D341Med (cell line): ENCODE measurements around the gene ATG7.

Experiments
- DNase-seq: peaks from one replicate; pipeline ENCODE4 v3.0.0; 2012; ENCODE audit warnings: low spot score

ATG7 gene

DNA sequence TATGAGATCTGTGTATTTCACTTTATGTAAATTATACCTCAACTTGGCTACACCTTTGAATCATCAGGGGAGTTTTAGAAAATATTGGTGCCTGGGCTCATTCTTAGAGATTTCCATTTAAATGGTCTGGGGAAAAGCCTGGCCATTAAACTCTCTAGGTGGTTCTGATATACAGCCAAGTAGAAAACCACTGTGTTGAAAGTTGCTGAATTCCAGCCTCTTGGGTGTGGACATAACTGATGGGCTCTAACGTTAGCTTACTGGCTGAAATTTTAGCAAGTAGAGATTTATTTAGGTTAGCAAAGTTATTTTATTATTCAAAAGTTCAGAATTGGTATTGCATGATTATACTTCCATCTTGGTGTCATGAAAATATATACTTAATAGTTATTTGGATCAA is 84.1 kb downstream of the ATG7 start:
- no peak for DNase-seq

DNA sequence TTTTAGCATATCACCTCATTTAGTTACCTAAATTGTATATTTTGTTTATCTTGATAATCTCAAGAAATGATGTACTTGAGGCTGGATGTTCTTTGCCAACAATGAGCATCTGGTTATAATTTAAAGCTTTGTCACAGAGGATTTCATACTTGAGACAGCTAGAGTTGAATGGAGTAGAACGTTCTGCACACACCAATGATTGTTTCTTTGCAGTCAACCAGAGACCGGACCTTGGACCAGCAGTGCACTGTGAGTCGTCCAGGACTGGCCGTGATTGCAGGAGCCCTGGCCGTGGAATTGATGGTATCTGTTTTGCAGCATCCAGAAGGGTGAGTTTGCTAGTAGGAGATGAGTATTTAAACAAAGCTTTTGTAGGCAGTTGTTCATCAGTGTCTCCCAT is 90.4 kb downstream of the ATG7 start:
- no peak for DNase-seq

DNA sequence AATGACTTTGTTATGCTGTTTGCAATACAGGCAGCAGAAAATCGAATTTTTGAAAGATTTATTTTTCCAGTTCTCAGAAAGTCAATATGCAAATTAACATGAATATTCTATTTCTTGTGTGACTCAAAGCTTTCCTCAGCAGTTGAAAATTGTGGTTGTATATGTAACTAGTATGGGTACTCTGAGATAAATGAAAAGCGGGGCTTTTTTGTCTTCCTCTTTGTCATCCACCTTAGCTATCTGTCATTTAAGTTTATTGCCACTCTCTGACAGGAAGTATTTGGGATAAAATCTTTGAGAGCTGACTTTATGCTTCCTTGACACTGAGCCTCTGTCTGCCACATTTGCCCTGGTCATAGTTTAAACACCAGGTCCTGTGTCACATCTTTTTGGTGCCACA is 91.5 kb downstream of the ATG7 start:
- no peak for DNase-seq

DNA sequence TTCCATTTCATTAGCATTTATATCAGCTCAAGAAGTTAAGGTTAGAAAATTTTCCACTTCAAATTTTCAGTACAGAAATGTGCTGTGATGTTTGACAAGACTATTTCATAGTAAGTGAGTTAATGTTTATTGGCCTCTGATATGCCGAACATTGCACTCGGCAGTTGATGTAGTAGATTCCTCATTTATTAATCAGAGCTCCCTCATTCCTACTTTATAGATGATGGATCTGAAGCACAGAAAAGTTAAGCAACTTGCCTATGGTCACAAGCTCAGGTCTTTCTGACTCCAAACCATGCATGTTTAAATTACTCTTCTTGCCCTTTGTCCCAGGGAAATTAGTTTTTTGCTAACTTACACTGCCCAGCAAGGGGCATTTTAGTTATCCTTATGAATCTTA is 92.0 kb downstream of the ATG7 start:
- no peak for DNase-seq

GRCh38 chr3:11367143-11367693 is 95.0 kb downstream of the ATG7 start:
- no peak for DNase-seq

GRCh38 chr3:11370191-11370590 is 98.0 kb downstream of the ATG7 start:
- DNase-seq: no peak

- no peak for DNase-seq
These were observed 98.8 kb downstream of the ATG7 start for GRCh38 chr3:11370966-11371365.

GRCh38 chr3:11371747-11372146 is 99.5 kb downstream of the ATG7 start:
- DNase-seq: no peak

DNA sequence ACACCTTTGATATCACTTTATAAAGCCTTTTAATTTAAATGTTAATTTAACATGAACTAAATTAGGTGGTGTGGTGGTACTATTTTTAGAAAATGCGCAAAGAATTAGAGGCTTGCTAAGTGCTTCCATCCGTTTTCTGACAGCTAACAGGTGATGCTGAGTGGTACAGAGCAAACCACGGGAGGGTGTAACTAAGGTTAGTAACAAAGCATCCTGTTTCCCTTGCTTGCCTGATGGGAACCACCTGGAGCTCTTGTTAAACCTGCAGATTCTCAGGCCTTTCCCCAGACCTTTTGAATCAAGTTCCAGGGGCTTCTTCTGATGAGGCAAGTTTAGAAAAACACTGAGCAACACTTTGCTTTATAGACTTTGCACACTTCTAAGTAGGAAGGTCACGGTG is 101.0 kb downstream of the ATG7 start:
- DNase-seq: no peak

GRCh38 chr3:11373654-11374053 is 101.5 kb downstream of the ATG7 start:
- DNase-seq: no peak

DNA sequence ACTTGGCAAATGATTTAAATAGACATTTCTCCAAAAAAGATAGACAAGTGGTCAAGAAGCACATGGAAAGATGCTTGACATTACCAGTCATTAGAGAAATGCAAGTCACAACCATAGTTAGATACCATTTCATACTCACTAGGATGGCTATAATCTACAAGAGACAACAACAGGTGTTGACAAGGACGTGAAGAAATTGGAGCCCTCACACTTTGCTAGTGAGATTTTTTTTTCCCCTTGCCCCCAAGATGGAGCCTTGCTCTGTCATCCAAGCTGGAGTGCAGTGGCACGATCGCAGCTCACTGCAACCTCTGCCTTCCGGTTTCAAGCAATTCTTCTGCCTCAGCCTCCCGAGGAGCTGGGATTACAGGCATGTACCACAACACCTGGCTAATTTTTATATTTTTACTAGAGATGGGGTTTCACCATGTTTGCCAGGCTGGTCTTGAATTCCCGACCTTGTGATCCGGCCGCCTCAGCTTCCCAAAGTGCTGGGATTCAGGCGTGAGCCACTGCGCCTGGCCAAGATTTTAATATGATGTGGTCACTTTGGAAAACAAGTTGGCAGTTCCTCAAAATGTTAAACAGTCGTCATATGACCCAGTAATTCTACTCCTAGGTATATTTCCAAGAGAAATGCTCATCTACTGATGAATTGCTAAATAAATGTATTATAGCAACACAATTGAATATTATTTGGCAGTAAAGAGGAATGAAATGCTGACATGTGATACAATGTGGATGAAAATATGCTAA is 103.3 kb downstream of the ATG7 start:
- DNase-seq: no peak

DNA sequence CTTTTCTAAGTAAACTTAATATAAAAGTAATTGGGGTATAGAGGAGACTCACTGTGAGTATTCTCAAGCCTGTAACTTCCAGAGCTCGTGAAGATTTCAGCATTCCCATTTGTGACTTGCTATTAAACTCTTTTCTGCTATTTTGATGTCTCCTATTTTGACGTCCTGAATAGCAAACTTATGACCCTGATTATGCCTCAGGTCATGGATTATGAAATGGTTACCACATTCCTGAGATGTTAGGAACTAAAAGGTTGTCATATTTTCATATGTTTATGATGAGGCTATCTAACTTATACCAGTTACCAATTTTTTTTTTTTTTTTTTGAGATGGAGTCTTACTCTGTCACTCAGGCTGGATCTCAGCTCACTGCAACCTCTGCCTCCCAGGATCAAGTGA is 105.5 kb downstream of the ATG7 start:
- no peak for DNase-seq

DNA sequence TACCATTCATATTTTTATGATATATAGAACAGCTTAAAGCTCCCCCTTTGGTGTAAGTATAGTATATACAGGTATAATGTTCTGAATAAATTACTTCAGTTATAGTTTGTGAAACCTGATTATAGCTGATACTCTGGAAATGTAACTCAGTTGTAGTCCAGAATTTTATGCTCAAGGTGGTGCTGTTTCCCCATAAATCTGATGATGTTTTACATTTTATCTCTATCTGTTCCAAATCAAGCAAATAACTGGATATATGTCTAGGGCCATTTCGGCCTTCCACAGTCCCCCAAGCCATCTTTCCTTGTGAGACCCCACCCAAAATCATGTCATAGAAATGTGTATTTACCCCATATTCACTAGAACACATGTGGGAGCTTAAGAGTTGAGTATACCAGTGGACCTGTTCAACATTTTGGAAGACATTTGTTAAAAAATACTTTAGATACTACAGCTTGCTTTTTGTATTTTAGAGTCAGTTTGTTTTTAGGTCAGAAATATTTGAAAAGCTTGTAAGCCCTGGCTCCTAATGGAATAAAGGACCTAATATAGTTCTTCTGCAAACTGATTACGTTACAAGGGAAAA is 107.1 kb downstream of the ATG7 start:
- DNase-seq: peak; percentile 39

GRCh38 chr3:11379824-11380701 is 107.9 kb downstream of the ATG7 start:
- DNase-seq: no peak

- no peak for DNase-seq
These were observed 108.9 kb downstream of the ATG7 start for GRCh38 chr3:11381141-11381540.

DNA sequence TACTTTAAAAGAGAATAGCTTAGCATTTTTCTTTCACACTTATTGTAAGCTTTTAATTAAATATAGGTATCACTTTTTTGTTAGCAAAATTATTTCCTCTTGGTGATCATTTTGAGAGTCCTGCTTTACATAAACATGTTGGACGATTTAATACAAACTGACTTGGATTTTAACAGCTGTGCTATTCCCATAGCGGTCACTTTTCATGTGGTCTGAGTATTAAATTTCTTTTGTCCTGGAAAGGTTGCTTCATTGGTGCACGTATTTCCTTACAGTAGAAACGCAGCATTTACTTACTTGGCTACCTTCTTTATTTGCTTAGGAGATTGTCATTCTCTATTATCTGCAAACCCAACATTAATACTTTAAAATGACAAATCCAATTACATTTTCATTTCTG is 109.4 kb downstream of the ATG7 start:
- no peak for DNase-seq

DNA sequence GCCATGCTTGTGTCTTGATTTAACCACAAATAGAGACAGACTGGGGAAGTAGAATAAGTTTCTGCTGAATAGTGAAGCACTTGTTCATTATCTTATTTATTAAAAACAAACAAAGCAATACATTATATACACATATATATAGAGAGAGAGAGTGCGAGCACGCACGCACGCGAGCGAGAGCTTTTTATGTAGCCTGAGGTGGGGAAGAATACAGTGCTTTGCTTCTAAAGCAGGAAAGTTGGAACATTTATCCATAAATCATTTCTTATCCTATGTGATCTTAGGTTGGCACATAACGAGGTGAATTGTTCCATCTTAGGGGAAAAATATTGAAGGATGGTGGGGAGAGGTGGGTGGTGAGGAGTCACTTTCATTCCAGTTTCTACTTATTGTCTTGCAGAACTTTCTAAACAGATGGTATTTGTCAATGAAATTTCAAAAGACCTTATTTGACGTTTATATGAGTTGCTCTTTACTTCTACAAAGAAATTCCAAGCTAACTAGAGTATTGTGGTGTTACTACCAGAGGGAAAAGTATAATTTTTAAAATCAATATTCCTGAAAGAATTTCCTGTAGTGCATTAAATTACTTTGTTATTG is 110.0 kb downstream of the ATG7 start:
- DNase-seq: no peak

- no peak for DNase-seq
These were observed 111.9 kb downstream of the ATG7 start for GRCh38 chr3:11384074-11384473.

GRCh38 chr3:11385326-11385725 is 113.1 kb downstream of the ATG7 start:
- DNase-seq: no peak

GRCh38 chr3:11385891-11386290 is 113.7 kb downstream of the ATG7 start:
- no peak for DNase-seq

GRCh38 chr3:11386465-11387113 is 114.4 kb downstream of the ATG7 start:
- DNase-seq: no peak
